Tibial nerve (tissue), 4 donors: Measurements from ENCODE around the gene PDK1. TPM values are rescaled to one million over a fixed set of nuclear protein-coding genes. Genes with fewer than 3 reads are reported as not detected.

ENCODE experiments used
- DNase-seq, 2 donors: peaks; one replicate each; pipeline ENCODE4 v3.0.0-alpha.2; 2019; ENCODE audit warnings: low spot score in 2 of 2
- H3K27ac ChIP-seq, 4 donors: fragments of 200-600 bp; sonication (generic) in 3 of 4; one replicate each; pipeline ENCODE4 v1.5.1; 2017 to 2019; ENCODE audit warnings: mild to moderate bottlenecking in 1 of 4
- H3K27me3 ChIP-seq, 2 donors: fragments of 200-600 bp; sonication (generic) in 1 of 2; one replicate each; pipeline versions ENCODE4 v1.5.1 to v1.6.0; 2017 to 2019
- H3K36me3 ChIP-seq, 3 donors: fragments of 200-600 bp; sonication (generic); one replicate each; pipeline ENCODE4 v1.5.1; 2018 to 2019
- H3K4me1 ChIP-seq, 4 donors: fragments of 200-600 bp; sonication (generic) in 3 of 4; one replicate each; pipeline ENCODE4 v1.5.1; 2017 to 2019
- H3K4me3 ChIP-seq, 4 donors: fragments of 200-600 bp; sonication (generic) in 3 of 4; one replicate each; pipeline ENCODE4 v1.5.1; 2017 to 2019; ENCODE audit warnings: mild to moderate bottlenecking in 1 of 4, moderate library complexity in 1 of 4
- H3K9me3 ChIP-seq, 4 donors: fragments of 200-600 bp; sonication (generic) in 3 of 4; one replicate each; pipeline ENCODE4 v1.5.1; 2017 to 2019
- CTCF ChIP-seq, 5 experiments: fragments of 200-600 bp in 3 of 5; fragments of 450-650 bp in 2 of 5; sonication (generic) in 3 of 5; IDR thresholded peaks; one replicate each; pipeline ENCODE4 v1.5.1; 2016 to 2019; ENCODE audit warnings: antibody characterized with exemption in 5 of 5, mild to moderate bottlenecking in 3 of 5, moderate library complexity in 2 of 5
- EP300 ChIP-seq, 2 donors: sonication (generic); formaldehyde crosslinking; IDR thresholded peaks; one replicate each; pipeline ENCODE4 v1.6.1; 2017; ENCODE audit warnings: antibody characterized with exemption in 2 of 2, mild to moderate bottlenecking in 1 of 2
- POLR2A ChIP-seq, 2 donors: fragments of 450-650 bp; IDR thresholded peaks; one replicate each; pipeline ENCODE4 v1.6.1; 2017; ENCODE audit warnings: antibody characterized with exemption in 2 of 2, mild to moderate bottlenecking in 2 of 2, moderate library complexity in 2 of 2
- WGBS, 2 donors: methylation state at CpG; one replicate each; pipeline ENCODE4 v1.1.5; 2018; 5-methylcytosine and 5-hydroxymethylcytosine counted together
- total RNA-seq, 4 donors: library from RNA; depleted of rRNA; stranded (reverse); fragments of >200 nt; gene quantifications; one replicate each; pipeline ENCODE4 v1.1.0, GENCODE V29; 2016

PDK1 gene
- total RNA-seq, 4 donors from 2014 or later = 10.4 to 25.6 (median 16.2) TPM

- no peaks in the 10 kb centered on the region for H3K9me3 ChIP-seq
- 71 to 75% methylated on average over 5 of the region's 5 CpGs for WGBS, 2 donors
- DNase-seq = no peak
- no peak overlapping the region for H3K27ac ChIP-seq
- H3K36me3 ChIP-seq = peaks cover 0 to 22% (median 0%) of the 10 kb centered on the region in 3 donors
- no peak for TF ChIP-seq POLR2A (IDR thresholded peaks at IDR 0.05)
- no peak for TF ChIP-seq CTCF (IDR thresholded peaks at IDR 0.05)
- TF ChIP-seq EP300 (IDR thresholded peaks at IDR 0.05) = no peak
- no peaks in the 10 kb centered on the region for H3K27me3 ChIP-seq
- H3K4me3 ChIP-seq = no peak overlapping the region
- H3K4me1 ChIP-seq = no peaks in the 10 kb centered on the region
These were observed 8.5 kb downstream of the PDK1 start for GRCh38 chr2:172564376-172564775.

- no peak overlapping the region for H3K4me3 ChIP-seq
- DNase-seq = no peak
- H3K27me3 ChIP-seq = no peaks in the 10 kb centered on the region
- peaks cover 0 to 56% (median 0%) of the 10 kb centered on the region in 3 donors for H3K36me3 ChIP-seq
- H3K4me1 ChIP-seq = no peaks in the 10 kb centered on the region
- TF ChIP-seq POLR2A (IDR thresholded peaks at IDR 0.05) (no peak), EP300 (IDR thresholded peaks at IDR 0.05) (no peak), CTCF (IDR thresholded peaks at IDR 0.05) (no peak)
- peaks cover 0 to 27% (median 10%) of the 10 kb centered on the region in 4 donors for H3K9me3 ChIP-seq
- H3K27ac ChIP-seq = no peak overlapping the region
These were observed 15.4 kb downstream of the PDK1 start for GRCh38 chr2:172571245-172571644.

GRCh38 chr2:172572981-172573380 is 17.1 kb downstream of the PDK1 start:
- H3K4me3 ChIP-seq = no peak overlapping the region
- H3K4me1 ChIP-seq = no peaks in the 10 kb centered on the region
- peaks cover 0 to 43% (median 14%) of the 10 kb centered on the region in 4 donors for H3K9me3 ChIP-seq
- H3K27ac ChIP-seq = no peak overlapping the region
- DNase-seq = no peak
- peaks cover 0 to 68% (median 0%) of the 10 kb centered on the region in 3 donors for H3K36me3 ChIP-seq
- TF ChIP-seq CTCF (IDR thresholded peaks at IDR 0.05) (no peak), POLR2A (IDR thresholded peaks at IDR 0.05) (no peak), EP300 (IDR thresholded peaks at IDR 0.05) (no peak)
- no peaks in the 10 kb centered on the region for H3K27me3 ChIP-seq
- 72 to 82% methylated on average over 2 of the region's 2 CpGs for WGBS, 2 donors

GRCh38 chr2:172574965-172575364 is 19.1 kb downstream of the PDK1 start:
- WGBS, 2 donors = 93 to 95% methylated on average over 1 of the region's 1 CpG
- H3K9me3 ChIP-seq = peaks cover 0 to 57% (median 16%) of the 10 kb centered on the region in 4 donors
- H3K36me3 ChIP-seq = peaks cover 0 to 78% (median 0%) of the 10 kb centered on the region in 3 donors
- H3K27ac ChIP-seq = no peak overlapping the region
- no peaks in the 10 kb centered on the region for H3K27me3 ChIP-seq
- DNase-seq = no peak
- TF ChIP-seq EP300 (IDR thresholded peaks at IDR 0.05) (no peak), CTCF (IDR thresholded peaks at IDR 0.05) (no peak)
- no peak overlapping the region for H3K4me3 ChIP-seq
- no peaks in the 10 kb centered on the region for H3K4me1 ChIP-seq

- Histone ChIP-seq H3K36me3 (peaks cover 0 to 77% (median 0%) of the 10 kb centered on the region in 3 donors), H3K27me3 (no peaks in the 10 kb centered on the region), H3K4me1 (no peaks in the 10 kb centered on the region), H3K9me3 (peaks cover 0 to 57% (median 16%) of the 10 kb centered on the region in 4 donors), H3K27ac (no peak overlapping the region), H3K4me3 (no peak overlapping the region)
- 91 to 93% methylated on average over 1 of the region's 1 CpG for WGBS, 2 donors
- DNase-seq = no peak
- no peak for TF ChIP-seq EP300 (IDR thresholded peaks at IDR 0.05)
- TF ChIP-seq CTCF (IDR thresholded peaks at IDR 0.05) = no peak
- no peak for TF ChIP-seq POLR2A (IDR thresholded peaks at IDR 0.05)
These were observed 22.2 kb downstream of the PDK1 start for GRCh38 chr2:172578054-172578453.
